ENCODE measurements around the gene SYT14. TPM values are rescaled to one million over a fixed set of nuclear protein-coding genes. Genes with fewer than 3 reads are reported as not detected.
A peak's percentile ranks its signal among the peaks of the same experiment; 100 is the strongest.

Gene SYT14
- total and polyA plus RNA-seq, 2 experiments from 2014 or later: 0.55 to 1.7 TPM

- H3K27me3 ChIP-seq (replicated peaks; ENCODE audit: insufficient read depth): no peaks in the 10 kb centered on the region
- no peak overlapping the region for H3K27ac ChIP-seq
- H3K9ac ChIP-seq: no peak overlapping the region
- DNase-seq: no peak
- in situ Hi-C loops (cut with MboI): loop anchor here (25.0 kb wide), 1 partner anchor 412 kb away; the partner anchor contains the start of gene CAMK1G
- no peaks in the 10 kb centered on the region for H3K79me2 ChIP-seq (ENCODE audit: insufficient read depth)
- no peaks in the 10 kb centered on the region for H3K4me1 ChIP-seq (ENCODE audit: insufficient read depth)
- 24 to 41% methylated on average over 1 of the region's 1 CpG for WGBS, 2 experiments (ENCODE audit: low coverage in 1 of 2, low lambda C conversion rate in 2 of 2, missing lambda C conversion rate in 2 of 2)
- TF ChIP-seq EZH2 (IDR thresholded peaks at IDR 0.05; ENCODE audit: insufficient read depth, poor library complexity, severe bottlenecking) (no peak), EZH2phosphoT487 (IDR thresholded peaks at IDR 0.05; ENCODE audit: insufficient read depth, low read depth) (no peak)
- H3F3A ChIP-seq (ENCODE audit: insufficient read depth): no peaks in the 10 kb centered on the region
- no peaks in the 10 kb centered on the region for H4K20me1 ChIP-seq (ENCODE audit: insufficient read depth)
- no peaks in the 10 kb centered on the region for H3K9me3 ChIP-seq (ENCODE audit: low read depth)
- no peaks in the 10 kb centered on the region for H3K9me2 ChIP-seq (ENCODE audit: insufficient read depth)
- no peaks in the 10 kb centered on the region for H3K36me3 ChIP-seq (ENCODE audit: low read depth)
- no peak overlapping the region for H3K4me3 ChIP-seq
- H2AFZ ChIP-seq: no peak overlapping the region
- H3K4me2 ChIP-seq (ENCODE audit: unreplicated experiment): no peak overlapping the region
Observed at GRCh38 chr1:209999005-209999404, 61.0 kb downstream of the SYT14 start.

- TF ChIP-seq EZH2 (IDR thresholded peaks at IDR 0.05; ENCODE audit: insufficient read depth, poor library complexity, severe bottlenecking) (no peak), EZH2phosphoT487 (IDR thresholded peaks at IDR 0.05; ENCODE audit: insufficient read depth, low read depth) (no peak)
- no peaks in the 10 kb centered on the region for H3K36me3 ChIP-seq (ENCODE audit: low read depth)
- no peak overlapping the region for H2AFZ ChIP-seq
- H3K27me3 ChIP-seq (replicated peaks; ENCODE audit: insufficient read depth): no peaks in the 10 kb centered on the region
- H3K79me2 ChIP-seq (ENCODE audit: insufficient read depth): no peaks in the 10 kb centered on the region
- H3K4me2 ChIP-seq (ENCODE audit: unreplicated experiment): no peak overlapping the region
- H3F3A ChIP-seq (ENCODE audit: insufficient read depth): no peaks in the 10 kb centered on the region
- no peak overlapping the region for H3K4me3 ChIP-seq
- H3K9me3 ChIP-seq (ENCODE audit: low read depth): no peaks in the 10 kb centered on the region
- no peaks in the 10 kb centered on the region for H3K4me1 ChIP-seq (ENCODE audit: insufficient read depth)
- in situ Hi-C loops (cut with MboI): no loop called here
- no peak overlapping the region for H3K27ac ChIP-seq
- H4K20me1 ChIP-seq (ENCODE audit: insufficient read depth): no peaks in the 10 kb centered on the region
- WGBS, 2 experiments (ENCODE audit: low coverage in 1 of 2, low lambda C conversion rate in 2 of 2, missing lambda C conversion rate in 2 of 2): 59 to 65% methylated on average over 3 of the region's 3 CpGs
- no peak overlapping the region for H3K9ac ChIP-seq
- no peaks in the 10 kb centered on the region for H3K9me2 ChIP-seq (ENCODE audit: insufficient read depth)
- peak; percentile 9 for DNase-seq
Observed at GRCh38 chr1:210001751-210002150, 63.7 kb downstream of the SYT14 start.

GRCh38 chr1:210003501-210003900, 65.5 kb downstream of the SYT14 start:
- Histone ChIP-seq H4K20me1 (ENCODE audit: insufficient read depth) (no peaks in the 10 kb centered on the region), H3K27me3 (replicated peaks; ENCODE audit: insufficient read depth) (no peaks in the 10 kb centered on the region), H3K9ac (no peak overlapping the region), H3K36me3 (ENCODE audit: low read depth) (no peaks in the 10 kb centered on the region), H3F3A (ENCODE audit: insufficient read depth) (no peaks in the 10 kb centered on the region), H3K79me2 (ENCODE audit: insufficient read depth) (no peaks in the 10 kb centered on the region), H3K9me3 (ENCODE audit: low read depth) (no peaks in the 10 kb centered on the region), H3K4me3 (no peak overlapping the region), H2AFZ (no peak overlapping the region), H3K9me2 (ENCODE audit: insufficient read depth) (no peaks in the 10 kb centered on the region), H3K4me1 (ENCODE audit: insufficient read depth) (no peaks in the 10 kb centered on the region), H3K27ac (no peak overlapping the region), H3K4me2 (ENCODE audit: unreplicated experiment) (no peak overlapping the region)
- WGBS, 2 experiments (ENCODE audit: low coverage in 1 of 2, low lambda C conversion rate in 2 of 2, missing lambda C conversion rate in 2 of 2): 65 to 82% methylated on average over 1 of the region's 1 CpG
- peak; percentile 65 for DNase-seq
- in situ Hi-C loops (cut with MboI): no loop called here
- TF ChIP-seq EZH2 (IDR thresholded peaks at IDR 0.05; ENCODE audit: insufficient read depth, poor library complexity, severe bottlenecking) (no peak), EZH2phosphoT487 (IDR thresholded peaks at IDR 0.05; ENCODE audit: insufficient read depth, low read depth) (no peak)

- H3K9ac ChIP-seq: no peak overlapping the region
- no peaks in the 10 kb centered on the region for H4K20me1 ChIP-seq (ENCODE audit: insufficient read depth)
- H3K27ac ChIP-seq: no peak overlapping the region
- 36 to 43% methylated on average over 2 of the region's 2 CpGs for WGBS, 2 experiments (ENCODE audit: low coverage in 1 of 2, low lambda C conversion rate in 2 of 2, missing lambda C conversion rate in 2 of 2)
- H3K4me2 ChIP-seq (ENCODE audit: unreplicated experiment): no peak overlapping the region
- no peak for DNase-seq
- H3F3A ChIP-seq (ENCODE audit: insufficient read depth): no peaks in the 10 kb centered on the region
- H2AFZ ChIP-seq: no peak overlapping the region
- H3K36me3 ChIP-seq (ENCODE audit: low read depth): no peaks in the 10 kb centered on the region
- H3K27me3 ChIP-seq (replicated peaks; ENCODE audit: insufficient read depth): no peaks in the 10 kb centered on the region
- H3K9me3 ChIP-seq (ENCODE audit: low read depth): no peaks in the 10 kb centered on the region
- H3K4me1 ChIP-seq (ENCODE audit: insufficient read depth): no peaks in the 10 kb centered on the region
- no peak overlapping the region for H3K4me3 ChIP-seq
- H3K9me2 ChIP-seq (ENCODE audit: insufficient read depth): no peaks in the 10 kb centered on the region
- in situ Hi-C loops (cut with MboI): no loop called here
- no peaks in the 10 kb centered on the region for H3K79me2 ChIP-seq (ENCODE audit: insufficient read depth)
- TF ChIP-seq EZH2 (IDR thresholded peaks at IDR 0.05; ENCODE audit: insufficient read depth, poor library complexity, severe bottlenecking): no peak
- TF ChIP-seq EZH2phosphoT487 (IDR thresholded peaks at IDR 0.05; ENCODE audit: insufficient read depth, low read depth): no peak
Observed at GRCh38 chr1:210010161-210010560, 72.1 kb downstream of the SYT14 start.

Data from GM23248 (cell line).